HG03378 (cell line): Measurements from ENCODE around the gene MAP4K2.

Experiments
- ATAC-seq: cut with Tn5 transposase; IDR thresholded peaks from one replicate; pipeline ENCODE4 v1.9.1; 2021; ENCODE audit warnings: mild to moderate bottlenecking, moderate library complexity; ENCODE audit not compliant: unreplicated experiment

The MAP4K2 gene

DNA sequence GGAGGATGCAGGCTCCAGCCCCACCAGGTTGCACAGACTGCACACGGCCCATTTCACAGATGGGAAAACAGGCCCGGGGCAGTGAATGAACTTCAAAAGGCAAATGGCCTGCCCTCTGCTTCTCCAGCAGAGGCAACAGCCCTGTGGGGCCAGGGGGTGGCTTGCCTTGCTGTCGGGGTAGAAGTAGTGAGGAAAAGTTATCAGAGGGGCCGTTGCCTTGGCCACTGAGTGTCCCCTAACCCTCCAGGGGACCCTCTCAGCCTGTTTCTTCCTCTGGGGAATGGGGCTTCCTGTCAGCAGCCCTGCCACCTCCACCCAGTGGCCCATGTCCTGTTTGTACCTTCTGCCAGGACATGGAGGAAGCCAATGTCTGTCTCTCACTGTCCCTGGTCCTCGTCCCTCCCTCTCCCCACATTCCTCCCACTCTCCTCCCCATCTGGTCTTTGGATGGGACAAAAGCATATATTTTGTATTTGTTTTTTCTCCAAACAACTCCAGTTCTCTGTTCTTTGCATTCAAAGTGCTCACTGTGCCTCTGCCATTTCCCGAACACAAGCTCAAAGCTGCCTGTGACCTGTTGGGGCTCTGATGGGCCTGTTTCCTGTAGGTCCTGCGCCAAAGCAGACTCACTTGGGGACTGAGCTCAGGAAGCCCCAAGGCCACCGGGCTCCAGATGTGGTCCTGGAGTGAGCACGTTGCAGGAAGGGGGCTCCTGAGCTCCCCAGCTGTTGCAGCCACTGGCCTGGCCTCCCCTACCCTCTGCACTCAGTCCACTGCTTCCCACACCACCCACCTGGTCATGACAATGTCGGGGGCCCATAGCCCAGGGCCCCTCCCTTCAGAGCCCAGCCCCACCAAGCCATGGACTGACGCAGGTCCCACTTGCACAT is 9.5 kb downstream of the MAP4K2 start:
- no peak for ATAC-seq

DNA sequence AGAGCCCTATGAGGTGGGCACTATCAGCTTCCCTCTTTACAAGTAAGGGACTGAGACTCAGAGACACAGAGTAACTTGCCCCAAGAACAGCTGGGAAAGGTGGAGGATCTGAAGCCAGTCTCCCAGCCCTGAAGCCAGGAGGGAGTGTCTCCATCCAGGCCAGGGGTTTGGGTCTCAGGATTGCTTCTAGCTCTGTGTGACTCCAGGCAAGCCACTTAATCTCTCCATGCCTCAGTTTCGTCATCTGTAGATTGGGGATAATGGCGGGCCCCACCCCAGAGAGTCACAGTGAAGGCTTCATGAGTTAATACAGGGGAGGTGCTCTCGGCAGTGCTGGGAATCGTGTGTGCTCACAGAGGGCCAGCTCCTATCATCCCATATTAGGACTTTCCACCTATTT is 10.5 kb downstream of the MAP4K2 start:
- no peak for ATAC-seq

DNA sequence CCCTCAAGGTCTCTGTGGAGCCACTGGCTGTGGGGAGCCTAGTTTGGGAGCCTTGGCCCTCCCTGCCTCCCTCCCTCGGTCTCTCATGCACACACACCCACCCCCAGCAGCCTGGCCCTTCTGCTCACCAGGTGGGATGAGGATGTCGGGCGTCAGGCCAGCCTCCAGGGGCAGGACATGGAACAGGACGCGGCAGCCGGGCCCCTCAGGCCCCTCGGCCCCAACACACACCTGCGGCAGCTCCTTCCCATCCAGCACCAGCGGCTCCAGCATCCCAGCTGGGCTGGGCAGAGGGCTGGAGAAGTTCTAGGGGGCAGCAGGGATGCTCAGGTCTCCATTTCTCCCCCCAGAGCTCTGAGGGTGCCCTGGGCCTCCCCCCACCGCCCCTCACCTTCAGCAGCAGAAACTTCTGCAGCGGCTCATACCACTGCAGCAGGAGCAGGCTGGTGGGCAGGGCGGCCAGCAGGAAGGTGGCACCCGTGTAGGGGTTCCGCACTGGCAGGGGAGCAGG is 11.2 kb downstream of the MAP4K2 start:
- ATAC-seq: no peak

DNA sequence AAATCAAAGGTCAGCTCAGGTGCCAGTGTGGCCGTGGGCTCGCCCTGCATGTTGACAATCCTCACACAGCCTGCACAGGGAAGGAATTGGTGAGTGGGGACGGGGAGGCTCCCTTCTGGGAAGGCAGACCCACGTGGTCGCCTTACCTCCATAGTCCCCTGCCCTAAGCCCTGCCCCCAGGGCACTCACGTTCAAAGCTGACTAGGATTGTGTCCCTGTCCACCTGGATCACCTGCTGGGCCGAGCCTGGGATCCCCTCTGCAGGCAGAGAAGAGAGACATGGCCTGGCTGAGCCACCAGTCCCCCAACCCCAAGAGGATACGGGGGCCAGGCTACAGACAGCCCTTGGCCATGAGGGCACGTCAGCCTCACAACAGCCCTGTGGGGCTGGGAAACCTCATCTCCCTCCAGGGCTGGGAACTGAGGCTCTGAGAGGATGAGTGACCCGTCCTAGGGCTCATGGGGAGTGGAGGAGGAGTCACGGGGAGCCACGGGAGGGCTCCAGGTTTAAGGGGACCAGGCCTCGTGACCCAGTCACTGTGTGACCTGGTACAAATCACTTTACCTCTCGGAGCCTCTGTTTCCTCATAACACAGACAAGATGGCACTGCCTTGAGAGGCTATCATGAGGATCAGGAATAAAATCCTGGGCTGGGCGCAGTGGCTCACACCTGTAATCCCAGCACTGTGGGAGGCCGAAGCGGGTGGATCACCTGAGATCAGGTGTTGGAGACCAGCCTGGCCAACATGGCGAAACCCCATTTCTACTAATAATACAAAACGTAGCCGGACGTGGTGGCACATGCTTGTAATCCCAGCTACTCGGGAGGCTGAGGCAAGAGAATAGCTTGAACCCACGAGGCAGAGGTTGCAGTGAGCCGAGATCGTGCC is 12.6 kb downstream of the MAP4K2 start:
- ATAC-seq: no peak

DNA sequence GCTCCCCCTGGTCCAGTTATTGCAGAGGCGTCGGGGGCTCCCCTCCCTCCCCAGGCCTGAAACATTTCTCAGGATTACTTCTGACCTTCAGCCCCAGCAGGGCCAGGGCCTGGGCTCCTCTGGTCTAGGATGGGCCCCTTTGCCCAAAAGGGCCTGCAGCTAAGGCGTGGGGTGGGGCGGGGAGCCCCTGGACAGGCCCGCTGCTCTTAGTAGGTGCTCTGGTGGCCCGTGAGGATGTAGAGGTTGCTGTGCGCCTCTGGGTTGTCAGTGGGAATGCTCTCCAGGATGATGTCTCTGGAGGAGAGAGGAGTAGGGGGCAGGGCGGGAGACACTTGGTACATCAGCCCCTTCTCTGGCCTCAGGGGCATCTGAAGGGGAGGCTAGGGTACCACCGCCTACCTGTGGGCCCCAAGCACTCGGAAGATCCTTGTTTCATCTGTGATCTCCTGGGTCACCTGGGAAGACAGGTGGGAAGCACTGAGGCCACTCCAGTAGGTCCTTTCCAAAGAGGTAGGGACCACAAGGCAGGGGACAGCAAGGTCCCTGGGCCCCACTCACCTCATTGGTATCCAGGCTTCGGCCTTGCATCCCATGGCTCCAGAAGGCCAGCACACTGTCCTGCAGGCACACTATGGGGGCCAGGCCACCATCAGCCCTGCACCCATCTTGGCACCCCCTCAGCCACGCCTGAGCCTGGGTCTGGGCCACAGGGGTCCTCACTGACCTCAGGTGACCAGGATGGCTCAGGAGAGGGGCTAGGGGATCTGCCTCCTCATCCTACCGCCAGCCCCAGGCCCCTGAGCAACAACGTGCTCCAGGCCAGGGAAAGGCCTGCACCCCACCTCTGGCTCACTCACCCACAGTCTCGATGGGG is 13.4 kb downstream of the MAP4K2 start:
- no peak for ATAC-seq

DNA sequence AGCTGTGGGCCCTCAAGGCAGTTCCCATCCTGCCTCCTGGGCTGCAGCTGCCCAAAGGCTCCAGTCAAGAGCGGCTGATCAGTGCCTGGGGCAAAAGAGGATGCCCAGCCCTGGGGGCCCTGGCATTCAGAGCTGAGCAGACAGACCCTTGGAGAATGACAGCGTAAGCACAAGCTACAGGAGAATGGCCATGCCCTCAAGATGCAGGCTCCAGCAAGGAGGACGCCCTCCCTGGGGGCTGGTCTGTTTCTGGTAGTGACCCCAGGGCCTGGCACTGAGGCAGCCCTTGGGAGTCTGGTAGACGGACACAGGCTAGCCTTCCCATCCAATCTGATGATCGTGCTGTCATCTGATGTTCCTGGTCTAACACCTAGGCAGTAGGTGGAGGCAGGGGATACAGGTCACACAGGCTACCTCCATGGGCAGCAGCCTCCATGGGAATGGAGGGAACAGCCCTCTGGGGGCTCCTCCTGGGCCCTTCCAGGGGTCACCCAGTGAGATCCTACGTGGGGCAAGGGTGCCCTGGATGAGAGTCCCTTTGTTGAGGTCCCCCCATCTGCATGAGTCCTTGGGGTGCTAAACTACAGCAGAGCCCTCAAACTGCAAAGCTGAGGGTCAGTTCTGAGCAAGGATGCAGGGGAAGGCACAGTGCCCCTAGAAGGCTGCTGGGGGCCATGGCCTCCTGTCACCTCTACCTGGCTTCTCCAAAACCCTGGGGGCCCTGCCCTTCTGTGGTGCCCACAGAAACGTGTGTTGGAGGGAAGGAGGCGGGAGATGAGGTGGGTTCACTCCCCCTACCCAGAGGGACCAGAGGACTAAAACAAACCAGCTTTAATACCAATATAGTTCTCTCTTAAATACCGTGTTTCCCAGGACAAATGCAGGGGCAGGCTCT is 14.4 kb downstream of the MAP4K2 start:
- ATAC-seq: no peak

DNA sequence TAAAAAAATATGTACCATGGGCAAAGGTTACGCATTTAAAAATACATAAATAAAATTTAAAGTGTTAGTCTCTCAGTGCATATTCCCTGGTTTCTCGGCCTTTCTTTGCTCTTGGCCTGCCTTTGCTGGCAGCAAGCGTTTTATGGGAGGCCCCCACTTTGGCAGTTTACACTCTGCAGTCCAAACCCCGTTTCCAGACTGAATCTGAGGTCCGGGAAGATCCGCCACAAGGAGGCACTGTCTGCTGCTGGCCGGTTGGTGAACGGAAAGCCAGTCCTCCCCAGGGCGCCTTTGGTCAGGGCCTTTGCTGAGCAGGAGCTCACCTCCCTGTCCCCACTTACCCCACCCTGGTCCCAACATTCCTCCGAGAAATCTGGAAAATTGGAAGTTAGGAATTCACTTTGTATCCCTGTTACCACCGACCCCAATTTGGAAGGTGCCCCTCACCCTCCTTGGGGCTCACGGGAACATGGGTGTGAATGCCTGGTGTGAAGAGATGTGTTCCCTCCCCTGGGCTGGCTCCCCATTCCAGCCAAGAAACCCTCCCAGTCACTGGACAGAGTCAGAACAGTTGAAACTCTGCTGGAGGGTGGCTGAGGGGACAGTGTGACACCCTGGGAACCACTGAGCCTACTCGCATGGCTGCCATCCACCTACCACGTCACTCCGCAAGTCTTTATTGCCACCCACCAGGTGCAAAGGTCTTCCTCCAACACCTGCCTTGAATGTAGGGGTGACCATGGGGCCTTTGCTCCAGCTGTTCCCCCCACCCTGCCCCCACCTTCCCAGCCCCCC is 15.3 kb downstream of the MAP4K2 start:
- ATAC-seq: no peak

DNA sequence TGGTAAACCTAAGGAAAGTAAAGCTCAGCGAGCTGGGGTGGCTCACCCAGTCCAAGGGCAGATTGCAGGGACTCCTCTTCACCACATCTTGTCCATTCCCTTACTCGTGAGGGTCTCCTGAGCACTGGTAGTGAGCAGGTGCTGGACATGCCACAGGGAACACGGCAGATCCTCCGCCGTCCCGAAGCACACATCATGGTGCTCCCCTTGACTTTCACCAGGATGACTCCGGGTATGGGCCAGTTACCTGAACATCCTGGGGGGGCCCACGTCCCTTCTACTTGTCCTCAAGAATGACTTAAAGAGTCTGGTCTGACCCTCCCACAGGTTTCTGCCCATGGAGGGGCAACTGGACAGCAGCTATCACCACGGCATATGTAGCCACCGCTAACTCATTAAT is 16.7 kb downstream of the MAP4K2 start:
- ATAC-seq: no peak

DNA sequence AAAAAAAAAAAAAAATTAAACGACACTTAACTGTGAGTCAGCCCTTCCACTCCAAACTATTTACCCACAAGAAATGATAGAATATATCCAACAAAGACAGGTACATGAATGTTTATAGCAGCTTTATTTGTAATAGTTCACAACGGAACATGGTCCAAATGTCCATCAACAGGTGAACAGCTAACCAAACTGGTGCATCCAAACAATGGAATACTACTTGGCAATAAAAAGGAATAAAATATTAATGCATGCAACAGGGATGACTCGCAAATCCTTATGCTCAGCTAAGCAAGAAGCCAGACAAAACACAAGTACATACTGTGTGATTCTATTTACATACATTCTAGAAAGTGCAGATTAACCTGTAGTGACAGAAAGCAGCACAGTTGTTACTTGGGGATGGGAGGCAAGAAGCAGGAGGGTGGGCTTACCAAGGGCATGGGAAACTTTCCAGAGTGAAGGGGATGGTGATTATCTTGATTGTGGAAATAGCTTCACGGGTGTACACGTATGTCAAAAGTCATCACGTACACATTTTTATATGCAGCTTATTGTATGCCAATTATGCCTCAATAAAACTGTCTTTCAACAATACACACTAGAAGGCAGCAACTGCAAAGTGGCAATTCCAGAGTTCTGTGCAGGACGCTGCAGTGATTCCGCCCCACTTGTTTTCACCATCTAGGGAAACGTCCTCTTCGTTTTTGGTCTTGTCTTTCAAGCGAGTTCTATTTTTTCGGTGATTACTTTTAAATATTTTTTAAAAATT is 18.0 kb downstream of the MAP4K2 start:
- ATAC-seq: no peak

DNA sequence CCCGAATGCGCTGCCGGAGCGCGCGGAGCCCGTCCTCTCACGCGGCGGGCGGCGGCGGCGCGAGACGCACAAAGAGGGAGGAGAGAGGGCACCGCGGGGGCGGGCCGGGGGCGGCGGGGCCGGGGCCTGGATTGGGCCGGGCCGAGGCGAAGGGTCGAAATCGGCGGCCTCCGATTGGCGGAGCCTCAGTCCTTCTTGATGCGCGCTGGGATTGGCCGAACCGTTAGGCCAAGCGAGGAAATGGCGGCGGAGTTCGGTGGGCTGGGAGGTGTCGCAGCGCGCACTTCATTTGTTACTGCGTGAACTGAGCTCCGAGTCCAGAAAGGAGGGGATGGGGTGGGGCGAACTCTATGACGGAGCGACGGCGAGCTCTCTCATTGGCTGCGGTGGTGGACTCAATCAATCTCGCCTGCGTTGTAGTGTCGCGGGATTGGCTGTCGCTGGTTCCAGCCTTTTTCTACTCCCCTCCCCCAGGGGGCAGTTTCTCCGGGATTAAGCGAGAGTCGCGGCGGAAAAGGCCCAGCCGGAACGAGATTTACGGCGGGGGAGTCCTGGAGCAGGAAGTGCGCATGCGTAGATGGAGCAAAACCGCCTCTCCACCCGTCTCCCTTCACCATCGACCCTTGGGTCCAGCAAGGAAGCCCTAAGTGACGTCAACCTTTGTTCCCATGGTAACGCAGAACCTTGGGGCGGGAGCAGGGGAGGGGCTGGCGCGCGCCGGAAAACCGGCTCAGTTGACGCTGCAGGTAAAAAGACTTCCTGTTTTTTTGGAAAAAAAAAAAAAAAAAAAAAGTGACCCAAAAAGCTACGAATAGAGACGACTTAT is 24.3 kb downstream of the MAP4K2 start, which contains the start of gene SF1:
SF1 (minus strand) TSS at position 70 of the 826 bp plus-strand sequence. CDS start 150 bp downstream, outside the sequence.
- ATAC-seq: peak; percentile 77

DNA sequence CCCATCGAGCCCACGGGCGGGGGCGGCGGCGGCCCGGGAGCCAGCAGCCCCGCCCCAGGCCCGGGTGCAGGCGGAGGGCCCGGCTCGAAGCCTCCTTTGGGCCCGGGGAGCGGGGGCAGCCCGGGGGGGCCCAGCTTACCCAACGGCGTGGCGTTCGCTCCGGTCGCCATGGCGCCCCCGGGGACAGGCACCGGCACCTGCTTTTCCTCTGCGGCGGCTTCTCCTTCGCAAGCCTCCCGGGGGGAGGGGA is 24.9 kb downstream of the MAP4K2 start:
- ATAC-seq: no peak

DNA sequence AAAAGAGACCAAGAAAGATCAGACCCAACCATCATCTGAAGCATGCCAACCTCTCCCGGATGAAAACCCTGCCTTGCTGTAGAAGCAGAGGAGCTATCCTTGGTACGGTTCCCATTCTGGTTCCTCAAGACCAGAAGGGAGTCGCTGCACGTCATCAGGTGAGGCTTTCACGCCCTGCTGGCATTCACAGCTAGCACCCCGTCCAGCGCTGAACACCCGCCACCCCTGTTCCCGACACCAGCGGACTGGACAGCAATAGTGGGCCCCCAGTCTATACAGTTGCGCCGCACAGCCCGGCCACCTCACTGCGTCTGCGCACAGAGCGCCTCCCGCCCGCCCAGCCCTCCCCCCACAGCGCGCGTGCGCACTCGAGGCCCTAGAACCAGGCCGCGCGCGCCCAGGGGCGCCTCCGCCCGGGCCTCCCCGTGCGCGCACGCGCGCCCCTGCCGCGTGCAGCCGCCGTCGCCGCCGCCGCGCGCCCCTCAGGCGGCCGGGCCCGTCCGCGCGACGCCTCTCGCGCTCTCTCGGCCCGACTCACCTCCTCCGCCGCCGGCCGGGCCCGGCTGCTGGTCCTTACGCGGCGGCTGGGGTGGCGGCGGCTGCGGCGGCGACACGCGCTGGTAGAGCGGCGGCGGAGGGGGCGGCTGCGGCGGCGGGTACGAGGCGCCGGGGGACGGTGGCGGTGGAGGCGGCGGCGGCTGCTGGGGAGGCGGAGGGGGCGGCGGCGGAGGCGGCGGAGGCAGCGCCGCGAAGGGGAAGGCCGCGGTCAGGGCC is 25.4 kb downstream of the MAP4K2 start:
- no peak for ATAC-seq

DNA sequence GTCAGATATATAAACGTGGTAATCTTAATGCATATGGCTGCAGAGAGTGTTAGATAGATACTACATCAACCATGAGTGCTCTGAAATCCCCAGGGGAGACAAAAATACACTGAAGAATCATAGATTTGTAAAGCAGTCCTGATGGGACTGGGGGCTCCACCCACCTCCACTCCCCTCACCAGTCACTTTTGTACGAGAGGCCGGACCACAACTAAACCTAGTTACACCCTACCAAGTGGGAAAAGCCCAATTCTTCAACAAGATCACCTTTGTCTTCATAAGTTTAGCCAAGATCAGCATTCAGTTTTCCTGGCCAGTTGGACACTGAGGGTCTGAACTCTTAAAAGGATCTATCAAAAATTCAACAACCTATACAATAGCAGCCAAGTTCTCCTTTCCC is 26.1 kb downstream of the MAP4K2 start:
- no peak for ATAC-seq

DNA sequence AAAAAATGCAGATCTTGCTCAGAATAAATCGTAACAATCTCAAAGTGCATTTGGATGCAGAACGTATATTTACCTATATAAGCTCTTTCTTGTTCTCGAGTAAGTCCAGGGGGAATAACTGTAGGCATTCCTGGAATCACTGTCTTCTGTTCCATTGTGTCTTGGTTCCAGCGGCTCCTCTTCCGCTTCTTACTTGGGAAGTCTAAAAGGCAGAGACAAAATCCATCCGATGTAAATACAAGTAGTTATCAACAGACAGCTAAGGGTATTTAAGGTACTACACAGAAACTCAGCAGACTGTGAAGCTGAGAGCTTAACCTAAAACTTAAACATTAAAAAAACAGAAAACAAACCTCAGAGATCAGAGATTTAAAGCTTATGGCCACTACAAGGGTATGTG is 26.6 kb downstream of the MAP4K2 start:
- no peak for ATAC-seq

DNA sequence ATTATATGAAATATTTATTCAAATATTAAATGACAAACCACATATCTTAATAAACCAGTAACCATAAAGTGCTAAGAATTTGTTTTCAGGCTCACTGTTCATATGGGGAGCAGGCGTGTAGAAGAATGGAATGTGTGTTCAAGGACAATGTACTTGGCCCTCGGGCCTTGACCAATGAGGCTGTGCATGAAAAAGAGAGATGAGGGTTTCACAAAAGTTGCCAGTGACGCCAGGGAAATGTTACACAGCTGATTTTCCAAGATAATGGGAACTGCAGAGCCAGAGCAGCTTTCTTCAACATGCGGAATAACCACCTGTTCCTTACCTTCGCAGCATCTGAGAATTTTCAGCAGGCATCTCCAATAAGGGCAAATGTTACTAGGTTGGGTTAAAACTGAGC is 28.9 kb downstream of the MAP4K2 start:
- ATAC-seq: no peak

DNA sequence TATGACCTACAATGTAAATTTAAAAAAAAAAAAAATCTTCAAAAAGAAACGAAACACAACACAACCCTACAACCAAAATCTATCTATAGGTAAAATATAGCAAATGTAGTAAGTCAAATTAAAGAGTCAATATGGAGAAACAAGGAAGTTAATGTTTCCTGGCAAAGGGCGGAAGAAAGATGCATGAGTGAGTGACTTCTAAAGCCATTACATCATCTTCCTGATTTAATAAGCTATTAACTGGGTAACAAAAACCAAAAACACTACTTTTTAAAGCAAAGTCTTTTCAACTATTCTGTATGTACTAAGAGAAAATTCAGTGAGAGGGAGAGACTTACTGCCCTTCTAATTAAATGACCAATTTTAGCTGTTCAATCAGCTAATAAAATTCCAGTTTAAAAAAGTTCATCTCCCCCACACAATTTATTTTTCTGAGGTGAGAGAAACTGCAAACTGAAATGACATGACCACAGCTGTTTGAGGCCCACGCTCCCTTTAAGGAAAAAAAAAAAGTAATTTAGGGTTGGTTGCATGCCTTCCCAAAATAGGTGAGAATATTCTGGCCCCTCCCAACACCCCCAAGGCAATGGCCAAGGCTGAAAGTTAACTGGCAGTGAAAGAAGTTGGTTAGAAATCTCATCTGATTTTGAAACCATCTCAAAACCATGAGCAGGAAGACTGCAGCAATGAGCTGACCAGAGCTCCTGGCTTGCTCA is 30.6 kb downstream of the MAP4K2 start:
- ATAC-seq: no peak
